HG03139 (cell line): Measurements from ENCODE around the gene RAD18.

ENCODE experiments used
- ATAC-seq: cut with Tn5 transposase; IDR thresholded peaks from one replicate; pipeline ENCODE4 v1.9.1; 2021; ENCODE audit not compliant: unreplicated experiment

The RAD18 gene

GRCh38 chr3:8900869-8901268 lies 62.4 kb downstream of the RAD18 start:
- ATAC-seq, result no peak

DNA sequence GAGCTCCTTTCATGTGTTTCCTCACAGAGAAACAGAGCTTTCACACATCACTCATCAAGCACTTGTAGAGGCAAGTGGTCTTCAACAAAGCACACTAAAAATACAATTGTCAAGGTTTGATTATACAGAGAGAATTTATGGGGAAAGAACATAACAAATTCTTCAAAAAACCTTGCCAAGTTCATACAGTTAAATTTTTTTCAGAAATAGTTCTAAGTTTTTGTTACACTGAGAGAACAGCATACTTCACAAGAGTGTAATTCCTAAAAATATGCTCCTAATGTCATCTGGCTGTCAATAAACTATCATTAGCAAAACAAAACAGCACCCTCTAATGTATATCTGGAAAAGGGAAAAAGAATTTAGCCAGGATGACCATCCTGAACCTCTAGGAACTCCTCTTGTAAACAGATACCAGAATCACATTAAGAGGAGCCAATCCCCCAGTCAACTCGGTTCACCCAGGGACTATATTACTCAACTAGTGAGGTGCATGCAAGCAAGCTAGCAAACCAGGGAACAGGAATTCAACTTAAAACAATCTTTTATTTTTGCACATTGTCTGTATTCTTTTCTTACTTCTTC lies 63.3 kb downstream of the RAD18 start:
- no peak for ATAC-seq

- ATAC-seq, result no peak
These were observed 67.4 kb downstream of the RAD18 start for GRCh38 chr3:8895829-8896228.

DNA sequence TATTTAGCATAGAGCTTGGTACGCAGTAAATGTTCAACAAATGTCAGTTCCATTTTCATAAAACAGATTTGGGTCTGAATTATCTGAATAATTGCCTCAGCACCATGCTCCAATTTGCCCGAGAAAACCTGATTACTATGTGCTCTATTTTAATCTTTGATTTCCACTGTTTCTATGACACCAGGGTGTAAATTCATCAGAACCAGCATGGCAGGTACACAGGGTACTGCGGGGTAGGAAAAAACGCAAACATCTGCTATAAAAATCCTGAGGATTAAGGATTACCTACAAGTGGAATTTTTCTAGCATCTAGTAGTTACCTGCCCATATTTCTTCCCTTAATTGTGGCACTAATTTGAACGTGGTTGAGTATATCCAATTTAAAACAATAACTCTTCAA lies 70.3 kb downstream of the RAD18 start:
- no peak for ATAC-seq

GRCh38 chr3:8891774-8892173 lies 71.5 kb downstream of the RAD18 start:
- no peak for ATAC-seq

GRCh38 chr3:8891303-8891702 lies 72.0 kb downstream of the RAD18 start:
- ATAC-seq, result no peak

DNA sequence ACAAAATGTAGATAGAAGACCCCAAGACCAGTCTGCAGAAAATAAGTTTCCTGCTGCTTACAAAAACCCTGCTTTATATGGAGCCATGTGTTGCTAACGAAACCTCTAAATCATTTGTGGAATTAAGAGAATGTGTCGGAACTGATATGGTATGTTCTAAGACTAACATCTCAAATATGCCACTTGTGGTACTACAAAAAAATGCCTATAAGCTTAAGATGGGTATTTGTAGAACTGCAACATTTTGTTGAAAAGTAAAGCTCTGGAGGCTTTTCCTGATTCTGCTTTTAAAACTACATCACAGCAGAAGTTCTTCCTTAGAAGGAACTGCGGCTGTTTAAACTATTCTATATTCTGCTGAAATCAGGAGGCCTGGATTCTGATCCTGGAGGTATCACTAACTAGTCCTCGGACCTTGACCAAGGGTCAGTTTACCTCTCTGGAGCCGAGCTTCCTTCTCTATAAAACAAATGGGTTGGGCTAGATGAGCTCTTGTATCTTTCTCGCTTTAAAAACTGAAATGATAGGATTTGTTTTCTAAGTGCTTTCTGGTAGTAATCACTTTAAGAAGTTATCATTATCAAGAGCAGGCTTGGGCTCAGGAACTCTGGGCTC lies 74.9 kb downstream of the RAD18 start:
- no peak for ATAC-seq

- ATAC-seq, result no peak
These were observed 75.6 kb downstream of the RAD18 start for GRCh38 chr3:8887435-8888300.

DNA sequence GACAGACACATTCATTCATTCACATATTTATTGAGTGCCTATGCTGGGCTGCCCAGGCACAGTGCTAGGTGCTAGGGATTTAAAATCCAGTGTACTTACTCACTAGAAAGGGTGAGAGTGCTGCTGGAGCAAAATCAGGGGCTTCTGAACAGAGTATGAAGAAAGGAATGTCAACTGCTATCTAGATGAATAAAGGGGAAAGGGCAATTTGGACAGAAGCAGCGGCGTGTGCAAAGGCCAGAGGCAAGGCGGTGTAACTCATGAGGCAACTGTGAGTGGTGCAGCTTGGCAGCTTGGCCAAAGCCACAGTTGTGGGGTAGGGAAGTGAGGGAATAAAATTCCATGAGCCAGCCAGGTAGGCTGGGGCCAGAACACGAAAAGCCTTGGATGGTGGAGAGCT lies 76.7 kb downstream of the RAD18 start:
- no peak for ATAC-seq

GRCh38 chr3:8885536-8886316 lies 77.5 kb downstream of the RAD18 start:
- ATAC-seq, result no peak

DNA sequence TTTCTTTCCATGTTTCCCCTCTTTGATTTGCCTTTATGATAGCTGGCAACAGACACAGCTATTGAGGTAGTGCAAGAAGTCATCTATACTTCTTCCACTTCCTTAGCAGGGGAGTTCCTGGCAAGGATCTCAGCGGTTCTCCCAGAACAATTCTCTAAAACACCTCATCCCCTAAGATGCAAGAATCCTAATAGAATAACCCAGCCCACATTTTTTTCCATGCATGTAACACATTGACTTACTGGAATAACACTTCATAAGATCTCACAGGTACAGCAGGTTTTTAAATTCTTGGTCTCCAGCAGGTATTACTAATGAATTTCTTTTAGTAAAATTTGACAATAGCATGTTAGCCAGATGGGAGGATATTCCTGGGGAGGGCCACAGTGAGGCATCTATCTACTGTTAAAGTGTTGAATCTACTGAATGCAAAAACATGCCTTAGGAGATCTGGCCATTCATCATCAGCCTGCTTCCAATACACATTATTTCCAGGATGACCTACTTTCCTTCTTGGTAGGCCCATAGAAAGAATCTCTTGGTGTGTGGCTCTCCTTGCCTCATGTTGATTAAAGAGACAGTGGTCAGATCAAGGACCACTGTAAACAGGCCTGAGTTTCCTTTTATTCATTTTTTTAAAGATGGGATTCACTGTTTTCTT lies 78.5 kb downstream of the RAD18 start:
- ATAC-seq, result no peak

GRCh38 chr3:8882642-8883041 lies 80.6 kb downstream of the RAD18 start:
- no peak for ATAC-seq

DNA sequence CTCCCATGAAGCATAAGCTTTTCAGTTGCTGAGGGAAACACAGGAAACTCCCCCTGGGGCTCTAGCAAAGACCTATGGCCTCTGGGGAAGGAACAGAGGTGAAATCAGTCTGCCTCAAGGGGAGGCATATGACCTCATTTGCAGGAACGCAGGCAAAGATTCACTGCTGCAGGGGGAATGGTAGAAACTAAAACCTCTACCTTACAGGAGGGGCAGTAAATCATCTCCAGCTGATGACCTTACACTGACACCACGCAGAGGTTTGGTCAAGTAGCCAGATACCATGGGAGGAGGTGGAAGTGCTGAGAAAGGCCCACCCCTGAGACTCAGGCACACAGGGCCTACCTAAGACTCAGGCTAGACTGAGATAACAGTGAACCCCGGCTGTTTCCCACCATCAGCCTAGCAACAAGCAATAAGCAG lies 81.1 kb downstream of the RAD18 start:
- no peak for ATAC-seq

- ATAC-seq, result no peak
These were observed 83.8 kb downstream of the RAD18 start for GRCh38 chr3:8879347-8879944.

GRCh38 chr3:8875836-8876235 lies 87.4 kb downstream of the RAD18 start:
- no peak for ATAC-seq

GRCh38 chr3:8873740-8874139 lies 89.5 kb downstream of the RAD18 start:
- no peak for ATAC-seq

DNA sequence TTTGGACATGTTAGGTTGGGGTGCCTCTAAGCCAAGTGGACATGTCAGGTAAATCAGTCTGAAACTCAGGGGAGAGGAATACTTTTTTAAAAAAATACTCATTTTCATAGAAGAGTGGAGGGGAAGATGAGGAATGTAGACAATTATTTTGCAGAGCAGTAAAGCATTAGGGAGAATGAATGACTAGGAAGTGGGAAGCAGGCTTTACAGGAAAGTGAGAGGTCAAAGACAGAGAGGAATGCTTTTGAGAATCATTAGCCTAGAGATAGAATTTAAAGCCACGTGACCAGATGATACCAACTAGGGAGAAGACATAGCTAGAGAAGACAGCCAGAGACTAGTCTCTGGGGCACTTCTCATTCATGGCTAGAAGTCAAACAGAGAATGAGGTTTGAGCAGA lies 91.0 kb downstream of the RAD18 start:
- ATAC-seq, result no peak

DNA sequence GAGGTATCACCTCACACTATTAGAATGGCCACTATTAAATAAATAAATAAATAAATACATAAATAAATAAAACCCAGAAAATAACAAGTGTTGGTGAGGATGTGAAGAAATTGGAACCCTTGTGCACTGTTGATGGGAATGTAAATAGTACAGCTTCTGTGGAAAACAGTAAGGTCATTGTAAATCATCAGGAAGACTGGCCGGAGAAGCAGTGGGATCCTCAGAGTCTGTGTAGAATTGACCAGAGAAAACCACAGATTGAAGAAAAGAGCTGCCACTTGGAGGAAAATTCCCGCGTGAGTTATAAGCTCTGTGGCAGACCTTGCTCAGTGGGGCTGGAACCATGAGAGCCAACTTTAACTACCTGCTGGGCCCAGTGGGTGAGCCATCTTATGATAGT lies 92.0 kb downstream of the RAD18 start:
- ATAC-seq, result no peak

- ATAC-seq, result no peak
These were observed 93.1 kb downstream of the RAD18 start for GRCh38 chr3:8870134-8870533.

- no peak for ATAC-seq
These were observed 93.7 kb downstream of the RAD18 start for GRCh38 chr3:8869613-8870012.

- ATAC-seq, result no peak
These were observed 94.3 kb downstream of the RAD18 start for GRCh38 chr3:8868996-8869395.
